IMR-90 (cell line): Measurements from ENCODE around the gene NAPEPLD. TPM values are rescaled to one million over a fixed set of nuclear protein-coding genes. Genes with fewer than 3 reads are reported as not detected.
A peak's percentile ranks its signal among the peaks of the same experiment; 100 is the strongest.

Experiments
- ATAC-seq: fragments of 200-7000 bp; cut with Tn5 transposase; 2 replicates; pipeline ENCODE4 v1.9.1; 2020; ENCODE audit warnings: low read depth, mild to moderate bottlenecking, moderate library complexity
- BruUV-seq: library from RNA; stranded (reverse); fragments of 400-500 nt; replicated peaks from 2 replicates; lab custom pipeline; 2021; lab: Mats Ljungman, UMichigan
- CTCF ChIA-PET: fragments of 300-600 bp; formaldehyde crosslinking; extraction: SDS; loops from one replicate; lab custom pipeline; 2021; ENCODE audit warnings: antibody characterized with exemption; lab: Yijun Ruan, JAX
- POLR2A ChIA-PET: fragments of 300-600 bp; sonication (Branson Sonifier 250); formaldehyde crosslinking; loops from one replicate; lab custom pipeline; 2022; ENCODE audit warnings: antibody characterized with exemption; ENCODE audit not compliant: unreplicated experiment; lab: Charles Lee
- DNase-seq: peaks from one replicate; pipeline ENCODE4 v3.0.0; 2013
- H2AFZ ChIP-seq: replicated peaks from 2 replicates; pipeline ENCODE3; 2013; ENCODE audit warnings: low read length, mild to moderate bottlenecking; ENCODE audit not compliant: poor library complexity
- H2AK5ac ChIP-seq: 2 replicates; pipeline ENCODE4 v1.6.1; 2013; ENCODE audit warnings: low read depth, low read length, inconsistent platforms
- H2AK9ac ChIP-seq: replicated peaks from 2 replicates; pipeline ENCODE3; 2013; ENCODE audit warnings: mild to moderate bottlenecking, low read depth, low read length, moderate library complexity; ENCODE audit not compliant: poor library complexity
- H2BK120ac ChIP-seq: 2 replicates; pipeline ENCODE4 v1.6.1; 2013; ENCODE audit warnings: low read depth, low read length, inconsistent platforms
- H2BK15ac ChIP-seq: 3 replicates; pipeline ENCODE4 v1.6.1; 2013; ENCODE audit warnings: low read depth, low read length, inconsistent platforms
- H2BK20ac ChIP-seq: 2 replicates; pipeline ENCODE4 v1.6.1; 2013; ENCODE audit warnings: low read depth, mild to moderate bottlenecking, inconsistent platforms, low read length, moderate library complexity
- H2BK5ac ChIP-seq: 2 replicates; pipeline ENCODE4 v1.6.1; 2013; ENCODE audit warnings: mild to moderate bottlenecking, low read depth, low read length, inconsistent platforms; ENCODE audit not compliant: poor library complexity, severe bottlenecking
- H3K14ac ChIP-seq: replicated peaks from 2 replicates; pipeline ENCODE4 v1.6.1; 2013; ENCODE audit warnings: low read depth, low read length, inconsistent platforms
- H3K18ac ChIP-seq: 2 replicates; pipeline ENCODE4 v1.6.1; 2013; ENCODE audit warnings: low read depth, low read length, control low read depth
- H3K23ac ChIP-seq: 2 replicates; pipeline ENCODE4 v1.6.1; 2013; ENCODE audit warnings: low read depth, low read length, inconsistent platforms
- H3K27ac ChIP-seq: 2 replicates; pipeline ENCODE4 v1.5.1; 2013; ENCODE audit warnings: mild to moderate bottlenecking, control low read depth, low read length; ENCODE audit not compliant: insufficient read depth
- H3K27me3 ChIP-seq: 2 replicates; pipeline ENCODE4 v1.6.1; 2013; ENCODE audit warnings: low read length; ENCODE audit not compliant: control insufficient read depth, insufficient read depth
- H3K36me3 ChIP-seq: 2 replicates; pipeline ENCODE4 v1.6.1; 2013; ENCODE audit warnings: low read length, mixed read lengths; ENCODE audit not compliant: control insufficient read depth, insufficient read depth
- H3K4ac ChIP-seq: 2 replicates; pipeline ENCODE4 v1.6.1; 2013; ENCODE audit warnings: low read depth, low read length, inconsistent platforms
- H3K4me1 ChIP-seq: 2 replicates; pipeline ENCODE4 v1.6.1; 2013; ENCODE audit warnings: low read length, mixed read lengths; ENCODE audit not compliant: control insufficient read depth, insufficient read depth
- H3K4me2 ChIP-seq: 2 replicates; pipeline ENCODE4 v1.6.1; 2013; ENCODE audit warnings: low read depth, mild to moderate bottlenecking, control low read depth, low read length, moderate library complexity
- H3K4me3 ChIP-seq: 2 replicates; pipeline ENCODE4 v1.5.1; 2013; ENCODE audit warnings: low read depth, mild to moderate bottlenecking, control low read depth, low read length, moderate library complexity; ENCODE audit not compliant: insufficient read depth
- H3K56ac ChIP-seq: 2 replicates; pipeline ENCODE4 v1.6.1; 2013; ENCODE audit warnings: low read length, inconsistent platforms; ENCODE audit not compliant: insufficient read depth; ENCODE audit errors: extremely low read depth
- H3K79me1 ChIP-seq, 2 experiments: 2 replicates each; pipeline ENCODE4 v1.6.1; 2013; ENCODE audit warnings: low read length in 2 of 2, inconsistent platforms in 1 of 2, low read depth in 1 of 2
- H3K9ac ChIP-seq: 2 replicates; pipeline ENCODE4 v1.6.1; 2013; ENCODE audit warnings: low read depth, low read length, control low read depth
- H3K9me1 ChIP-seq: 2 replicates; pipeline ENCODE4 v1.6.1; 2013; ENCODE audit warnings: low read length, inconsistent platforms; ENCODE audit not compliant: insufficient read depth
- H3K9me3 ChIP-seq: 2 replicates; pipeline ENCODE4 v1.6.1; 2013; ENCODE audit warnings: low read length; ENCODE audit not compliant: control insufficient read depth, insufficient read depth
- H4K20me1 ChIP-seq: 2 replicates; pipeline ENCODE4 v1.6.1; 2013; ENCODE audit warnings: low read length, inconsistent platforms; ENCODE audit not compliant: insufficient read depth
- H4K5ac ChIP-seq: 2 replicates; pipeline ENCODE4 v1.6.1; 2013; ENCODE audit warnings: mild to moderate bottlenecking, low read depth, low read length, control low read depth
- H4K8ac ChIP-seq, 2 experiments: 2 replicates each; pipeline ENCODE4 v1.6.1; 2013; ENCODE audit warnings: low read depth in 2 of 2, low read length in 2 of 2, control low read depth in 1 of 2, inconsistent platforms in 1 of 2
- H4K91ac ChIP-seq: 2 replicates; pipeline ENCODE4 v1.6.1; 2013; ENCODE audit warnings: low read depth, low read length, inconsistent platforms; ENCODE audit not compliant: insufficient read depth
- CEBPB ChIP-seq: IDR thresholded peaks from 2 replicates; pipeline ENCODE4 v1.6.1; 2012; ENCODE audit warnings: low read depth, low read length, improper control_type of control experiment
- MAFK ChIP-seq: IDR thresholded peaks from 2 replicates; pipeline ENCODE4 v1.6.1; 2012; ENCODE audit warnings: low read depth, low read length, improper control_type of control experiment
- WGBS, 2 experiments: methylation state at CpG; one replicate each; pipeline versions ENCODE4 v1.1.5 to v1.1.7; 2013; ENCODE audit warnings: missing lambda C conversion rate in 2 of 2; ENCODE audit not compliant: insufficient read length in 1 of 2; ENCODE audit errors: extremely low coverage in 2 of 2; 5-methylcytosine and 5-hydroxymethylcytosine counted together
- dilution Hi-C: fragments of 300-500 bp; cut with HindIII; formaldehyde crosslinking; loops from one replicate; pipeline ENCODE4 v1.14.3; 2018; ENCODE audit warnings: low sequenced_read_pairs; ENCODE audit not compliant: unreplicated experiment
- in situ Hi-C: fragments of 300-500 bp; cut with MboI; formaldehyde crosslinking; loops from 3 replicates; pipeline ENCODE4 v1.14.3; 2019; ENCODE audit warnings: low sequenced_read_pairs, inconsistent platforms, mixed read lengths
- intact Hi-C: fragments of 100-400 bp; cut with micrococcal nuclease; formaldehyde crosslinking; loops from 2 replicates; pipeline ENCODE4 v1.10.0; 2022
- polyA plus RNA-seq, 3 experiments: library from polyadenylated mRNA; depleted of rRNA; stranded (reverse); fragments of >200 nt; gene quantifications; 2 replicates each; pipeline ENCODE4 v1.2.3, GENCODE V29; 2012; ENCODE audit warnings: low replicate concordance in 1 of 3
- total RNA-seq: library from RNA; depleted of rRNA; stranded (reverse); fragments of >200 nt; gene quantifications from 2 replicates; pipeline ENCODE4 v1.2.3, GENCODE V29; 2012

Gene NAPEPLD
- total and polyA plus RNA-seq, 2 of the 4 experiments (the other 2 are of a cell fraction), result 2.2 to 3.4 TPM

DNA sequence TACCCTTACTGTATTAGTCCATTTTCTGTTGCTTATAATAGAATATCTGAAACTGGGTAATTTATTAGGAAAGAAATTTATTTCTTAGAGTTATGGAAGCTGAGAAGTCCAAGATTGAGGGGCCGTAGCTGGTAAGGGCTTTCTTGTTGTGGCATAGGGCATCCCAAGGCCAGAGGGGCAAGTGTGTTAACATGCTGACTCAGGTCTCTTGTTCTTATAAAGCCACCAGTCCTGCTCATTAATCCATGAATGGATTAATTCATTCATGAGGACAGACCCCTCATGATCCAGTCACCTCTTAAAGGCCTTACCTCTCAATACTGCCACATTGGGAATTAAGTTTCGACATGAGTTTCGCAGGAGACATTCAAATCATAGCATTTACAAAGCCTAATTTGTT lies 71.6 kb downstream of the NAPEPLD start:
- Histone ChIP-seq H3K27ac (no peak overlapping the region), H3K4me2 (no peak overlapping the region), H2BK120ac (no peak overlapping the region), H2AK5ac (no peak overlapping the region), H3K36me3 (no peaks in the 10 kb centered on the region), H2BK5ac (no peak overlapping the region), H4K20me1 (no peaks in the 10 kb centered on the region), H2BK15ac (no peak overlapping the region), H3K14ac (no peak overlapping the region), H3K9ac (no peak overlapping the region), H4K91ac (no peak overlapping the region), H4K5ac (no peak overlapping the region), H3K4me1 (peaks cover 2% of the 10 kb centered on the region; the same call in 1 of the 2 replicates), H3K79me1 (peaks cover 13 to 54% of the 10 kb centered on the region in 2 experiments), H2BK20ac (no peak overlapping the region), H2AK9ac (no peak overlapping the region), H3K27me3 (no peaks in the 10 kb centered on the region), H3K18ac (no peak overlapping the region), H3K4ac (no peak overlapping the region), H3K23ac (peak overlapping the region; percentile 26; the same call in 1 of the 2 replicates), H2AFZ (no peak overlapping the region), H3K4me3 (no peak overlapping the region), H3K9me1 (peaks cover 6% of the 10 kb centered on the region; the same call in 1 of the 2 replicates), H4K8ac (no peak overlapping the region), H3K56ac (no peak overlapping the region), H3K9me3 (no peaks in the 10 kb centered on the region)
- in situ Hi-C loops, result no loop called here
- ATAC-seq (no peak), DNase-seq (no peak)
- ChIA-PET CTCF (no interaction called here), POLR2A (no interaction called here)
- intact Hi-C loops, result loop anchor here (5.0 kb wide), 1 partner anchor 50 kb away; no protein-coding TSS in a partner anchor
- no peak for TF ChIP-seq CEBPB
- peak; percentile 61; the same call in 1 of the 2 replicates for TF ChIP-seq MAFK
- no CpG with 5 or more reads among the region's 3 CpGs for WGBS, 2 experiments
- BruUV-seq, result no TSS peak
- dilution Hi-C loops, result no loop called here
